HFFc6 (cell line): Measurements from ENCODE around the gene NOVA2. TPM values are rescaled to one million over a fixed set of nuclear protein-coding genes. Genes with fewer than 3 reads are reported as not detected.
A peak's percentile ranks its signal among the peaks of the same experiment; 100 is the strongest.
"Not testable (repeated sequence)": the region's sequence is repeated elsewhere in the genome, so short reads cannot be mapped to it uniquely, and the experiment has no call there.

ENCODE experiments used
- DNase-seq: peaks from one replicate; pipeline ENCODE4 v3.0.0-alpha.2; 2018
- H3K27ac Mint-ChIP-seq: 2 replicates; pipeline ENCODE4 v1.8.0; 2020; ENCODE audit warnings: mild to moderate bottlenecking, mixed read lengths
- H3K27me3 Mint-ChIP-seq: 2 replicates; pipeline ENCODE4 v1.8.0; 2021; ENCODE audit warnings: mild to moderate bottlenecking, moderate library complexity, mixed read lengths; ENCODE audit not compliant: insufficient read depth
- H3K36me3 Mint-ChIP-seq: 2 replicates; pipeline ENCODE4 v1.8.0; 2021; ENCODE audit warnings: low read depth, mixed read lengths
- H3K4me1 Mint-ChIP-seq: 2 replicates; pipeline ENCODE4 v1.8.0; 2020; ENCODE audit warnings: low read depth, mixed read lengths
- H3K4me3 Mint-ChIP-seq: 2 replicates; pipeline ENCODE4 v1.8.0; 2020; ENCODE audit warnings: mild to moderate bottlenecking, moderate library complexity, mixed read lengths
- H3K9me3 Mint-ChIP-seq: 2 replicates; pipeline ENCODE4 v1.8.0; 2020; ENCODE audit warnings: mild to moderate bottlenecking, mixed read lengths
- total RNA-seq, 6 experiments: library from RNA; stranded (reverse); fragmentation: NEBNext Ultra II Directional; extraction: Animal tissue kit (Norgen Biotek cat#: 25700); gene quantifications; 2 replicates in 1 of 6; 3 replicates in 5 of 6; pipeline ENCODE4 v1.2.3, GENCODE V29; 2021
- TF ChIP-seq, protein P1 (sequence below): fragments of 200-600 bp; sonication (generic); IDR thresholded peaks from 2 replicates; pipeline ENCODE4 v1.5.0; 2021; ENCODE audit warnings: antibody characterized with exemption, mild to moderate bottlenecking

Gene NOVA2
- total RNA-seq, 6 experiments from 2014 or later: 0.03 to 0.14 (median 0.10) TPM; not detected in 2

DNA sequence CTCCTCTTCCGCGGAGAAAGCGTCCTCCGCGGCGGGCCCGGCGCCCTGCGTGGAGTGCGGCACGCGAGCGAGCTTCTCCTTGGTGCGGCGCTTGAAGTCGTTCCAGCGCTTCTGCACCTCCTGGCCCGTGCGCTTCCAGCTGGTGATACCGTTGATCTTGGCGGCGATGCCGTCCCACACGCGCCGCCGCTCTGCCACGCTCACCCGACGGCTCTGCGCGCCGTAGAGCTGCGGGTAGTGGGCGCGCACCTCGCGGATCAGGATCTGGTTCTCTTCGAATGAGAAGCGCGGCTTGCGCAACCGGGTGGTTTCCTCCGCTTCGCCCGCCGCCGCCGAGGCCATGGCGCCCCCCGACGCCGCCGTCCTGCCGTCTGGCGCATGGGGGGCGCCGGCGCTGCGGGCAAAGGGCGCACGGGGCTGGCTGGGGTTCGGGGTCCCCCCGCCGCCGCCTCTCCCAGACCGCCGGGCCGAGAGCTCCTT lies 72.2 kb downstream of the NOVA2 start:
- H3K4me1 Mint-ChIP-seq: peaks cover 15% of the 10 kb centered on the region

DNA sequence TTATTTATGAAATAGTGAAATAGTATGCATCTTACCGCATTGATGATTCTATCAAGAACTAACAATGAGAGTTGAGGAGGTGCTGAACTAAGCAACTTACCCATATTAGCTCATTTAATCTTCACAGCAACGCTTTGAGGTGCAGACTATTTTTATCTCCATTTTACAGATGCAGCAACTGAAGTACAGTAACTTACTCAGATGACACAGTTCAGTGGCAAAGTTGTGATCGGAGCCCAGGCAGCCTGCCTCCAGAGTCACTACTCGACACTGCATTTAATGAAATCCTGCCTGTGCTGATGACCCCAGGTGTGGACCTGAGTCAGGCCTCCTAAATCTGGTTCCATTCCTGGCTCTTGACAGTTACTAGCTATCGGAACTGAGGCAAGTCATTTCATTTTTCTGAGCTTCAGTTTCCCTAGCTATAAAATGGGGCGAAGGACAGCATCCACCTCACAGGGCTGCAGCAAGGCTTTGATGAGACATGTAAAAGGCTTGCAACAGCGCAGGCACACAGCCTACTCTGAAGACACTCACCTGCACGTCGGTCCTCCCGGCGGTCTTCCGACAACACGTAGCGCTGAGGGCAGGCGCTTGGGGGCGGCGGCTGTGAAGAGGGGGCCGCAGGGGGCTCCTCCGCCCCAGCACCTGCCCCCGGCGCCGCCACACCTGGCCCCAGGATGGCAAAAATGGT lies 72.8 kb downstream of the NOVA2 start:
- no peak for DNase-seq
- peak overlapping the region; percentile 59 for H3K4me3 Mint-ChIP-seq
- TF ChIP-seq, protein P1, sequence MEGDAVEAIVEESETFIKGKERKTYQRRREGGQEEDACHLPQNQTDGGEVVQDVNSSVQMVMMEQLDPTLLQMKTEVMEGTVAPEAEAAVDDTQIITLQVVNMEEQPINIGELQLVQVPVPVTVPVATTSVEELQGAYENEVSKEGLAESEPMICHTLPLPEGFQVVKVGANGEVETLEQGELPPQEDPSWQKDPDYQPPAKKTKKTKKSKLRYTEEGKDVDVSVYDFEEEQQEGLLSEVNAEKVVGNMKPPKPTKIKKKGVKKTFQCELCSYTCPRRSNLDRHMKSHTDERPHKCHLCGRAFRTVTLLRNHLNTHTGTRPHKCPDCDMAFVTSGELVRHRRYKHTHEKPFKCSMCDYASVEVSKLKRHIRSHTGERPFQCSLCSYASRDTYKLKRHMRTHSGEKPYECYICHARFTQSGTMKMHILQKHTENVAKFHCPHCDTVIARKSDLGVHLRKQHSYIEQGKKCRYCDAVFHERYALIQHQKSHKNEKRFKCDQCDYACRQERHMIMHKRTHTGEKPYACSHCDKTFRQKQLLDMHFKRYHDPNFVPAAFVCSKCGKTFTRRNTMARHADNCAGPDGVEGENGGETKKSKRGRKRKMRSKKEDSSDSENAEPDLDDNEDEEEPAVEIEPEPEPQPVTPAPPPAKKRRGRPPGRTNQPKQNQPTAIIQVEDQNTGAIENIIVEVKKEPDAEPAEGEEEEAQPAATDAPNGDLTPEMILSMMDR: no peak
- H3K27me3 Mint-ChIP-seq: peaks cover 1% of the 10 kb centered on the region; the same call in 1 of the 2 replicates
- H3K4me1 Mint-ChIP-seq: peaks cover 9% of the 10 kb centered on the region; the same call in 1 of the 2 replicates
- no peak overlapping the region for H3K27ac Mint-ChIP-seq
- peaks cover 12% of the 10 kb centered on the region for H3K36me3 Mint-ChIP-seq
- H3K9me3 Mint-ChIP-seq: no peaks in the 10 kb centered on the region

More for the DNA sequence above, 72.2 kb downstream of the NOVA2 start:
- no peaks in the 10 kb centered on the region for H3K9me3 Mint-ChIP-seq
- TF ChIP-seq, protein P1: no peak
- H3K27me3 Mint-ChIP-seq: peaks cover 1% of the 10 kb centered on the region; the same call in 1 of the 2 replicates
- DNase-seq: no peak
- H3K36me3 Mint-ChIP-seq: peaks cover 12% of the 10 kb centered on the region
- peak overlapping the region; percentile 98 for H3K4me3 Mint-ChIP-seq
- H3K27ac Mint-ChIP-seq: no peak overlapping the region

DNA sequence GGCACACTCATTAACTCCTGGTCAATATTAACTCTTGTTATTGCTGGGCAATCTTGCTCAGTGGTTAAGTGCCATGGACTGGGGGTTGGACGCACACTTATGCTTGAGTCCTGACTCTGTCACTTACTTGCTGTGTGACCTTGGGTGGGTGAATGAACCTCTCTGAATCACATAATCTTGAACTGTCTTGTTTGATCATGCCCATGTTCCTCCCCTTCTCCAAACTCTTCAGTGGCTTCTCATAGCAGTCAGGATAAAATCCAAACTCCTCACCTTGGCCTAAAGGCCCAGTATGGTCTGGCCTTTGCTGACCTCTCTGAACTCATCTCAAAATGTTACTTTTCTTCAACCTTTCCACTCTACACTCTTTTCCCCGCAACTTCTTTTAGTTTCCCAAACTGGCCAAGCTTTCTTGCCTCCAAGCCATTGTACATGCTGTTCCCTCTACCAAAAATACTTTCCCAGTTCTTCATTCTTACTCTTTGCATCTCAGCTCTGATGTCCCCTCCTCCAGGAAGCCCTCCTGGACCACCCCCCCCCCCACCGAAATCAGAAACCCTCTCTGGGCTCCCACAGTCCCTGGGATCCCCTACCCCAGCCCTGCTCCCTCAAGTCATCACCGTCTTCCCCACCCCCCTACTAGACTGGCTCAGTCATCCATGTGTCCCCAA lies 73.6 kb downstream of the NOVA2 start:
- Mint-ChIP-seq H3K4me1 (peaks cover 9% of the 10 kb centered on the region; the same call in 1 of the 2 replicates), H3K27me3 (peaks cover 1% of the 10 kb centered on the region; the same call in 1 of the 2 replicates), H3K9me3 (no peaks in the 10 kb centered on the region), H3K36me3 (peaks cover 18% of the 10 kb centered on the region), H3K27ac (no peak overlapping the region), H3K4me3 (peak overlapping the region; percentile 59)
- DNase-seq: no peak
- TF ChIP-seq, protein P1: no peak

DNA sequence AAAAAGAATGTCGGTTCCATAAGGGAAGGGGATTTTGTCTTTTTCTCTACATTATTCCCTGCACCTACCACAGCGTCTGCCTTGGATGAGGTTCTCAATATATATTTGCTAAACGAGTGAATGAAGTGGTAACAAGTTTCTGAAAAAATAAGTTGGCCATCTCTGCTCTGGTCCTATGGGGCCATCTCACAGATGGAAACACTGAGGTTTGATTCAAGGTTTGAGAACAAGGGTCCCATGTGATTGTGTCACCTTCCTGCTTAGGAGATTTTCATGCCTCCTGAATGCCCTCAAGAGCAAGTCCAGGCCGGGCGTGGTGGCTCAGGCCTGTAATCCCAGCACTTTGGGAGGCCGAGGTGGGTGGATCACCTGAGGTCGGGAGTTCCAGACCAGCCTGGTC lies 74.4 kb downstream of the NOVA2 start:
- Mint-ChIP-seq H3K9me3 (no peaks in the 10 kb centered on the region), H3K4me3 (no peak overlapping the region), H3K27me3 (peaks cover 1% of the 10 kb centered on the region; the same call in 1 of the 2 replicates), H3K4me1 (peaks cover 9% of the 10 kb centered on the region; the same call in 1 of the 2 replicates), H3K36me3 (peaks cover 21% of the 10 kb centered on the region), H3K27ac (no peak overlapping the region)
- TF ChIP-seq, protein P1: no peak
- DNase-seq: no peak

DNA sequence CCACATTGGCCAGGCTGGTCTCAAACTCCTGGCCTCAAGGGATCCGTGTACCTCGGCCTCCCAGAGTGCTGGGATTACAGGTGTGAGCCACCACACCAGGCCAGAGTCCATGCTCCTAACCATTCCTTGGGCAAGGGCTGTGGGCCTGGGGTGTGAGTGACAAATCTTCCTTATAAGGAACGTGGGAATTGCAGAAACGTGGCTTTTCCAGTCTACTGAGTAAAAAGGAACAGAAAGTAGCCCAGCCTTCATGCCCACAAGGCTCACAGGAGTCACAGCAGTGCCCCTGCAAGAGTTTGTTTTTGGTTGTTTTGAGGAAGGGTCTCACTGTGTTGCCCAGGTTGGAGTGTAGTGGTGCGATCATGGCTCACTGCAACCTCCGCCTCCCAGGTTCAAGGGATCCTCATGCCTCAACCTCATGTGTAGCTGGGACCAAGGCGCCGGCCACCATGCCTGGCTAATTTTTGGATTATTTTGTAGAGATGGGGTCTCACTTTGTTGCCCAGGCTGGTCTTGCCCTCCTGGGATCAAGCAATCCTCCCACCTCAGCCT lies 76.3 kb downstream of the NOVA2 start:
- H3K4me3 Mint-ChIP-seq: no peak overlapping the region
- no peak overlapping the region for H3K27ac Mint-ChIP-seq
- no peak for DNase-seq
- H3K9me3 Mint-ChIP-seq: no peaks in the 10 kb centered on the region
- H3K4me1 Mint-ChIP-seq: peaks cover 9% of the 10 kb centered on the region; the same call in 1 of the 2 replicates
- peaks cover 1% of the 10 kb centered on the region; the same call in 1 of the 2 replicates for H3K27me3 Mint-ChIP-seq
- TF ChIP-seq, protein P1: no peak
- peaks cover 21% of the 10 kb centered on the region for H3K36me3 Mint-ChIP-seq

DNA sequence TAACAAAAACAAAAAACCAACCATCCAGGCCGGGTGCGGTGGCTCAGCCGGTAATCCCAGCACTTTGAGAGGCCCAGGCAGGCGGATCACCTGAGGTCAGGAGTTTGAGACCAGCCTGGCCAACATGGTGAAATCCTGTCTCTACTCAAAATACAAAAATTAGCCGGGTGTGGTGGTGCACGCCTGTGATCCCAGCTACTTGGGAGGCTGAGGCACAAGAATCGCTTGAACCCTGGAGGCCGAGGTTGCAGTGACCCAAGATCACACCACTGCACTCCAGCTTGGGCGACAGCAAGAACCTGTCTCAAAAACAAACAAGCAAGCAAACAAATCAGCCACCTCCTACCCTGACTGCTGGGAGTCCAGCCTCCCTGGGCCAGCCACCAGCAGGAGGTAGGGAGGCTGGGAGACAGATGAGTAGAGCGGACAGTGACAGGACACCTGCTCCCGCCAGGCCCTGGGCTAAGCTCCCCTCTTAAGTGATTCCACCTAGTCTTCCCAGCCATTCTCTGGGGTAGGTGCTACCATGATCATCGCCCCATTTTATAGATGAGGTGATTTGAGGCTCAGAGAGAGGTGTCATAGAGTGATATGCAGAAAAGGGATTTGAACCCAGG lies 77.6 kb downstream of the NOVA2 start:
- H3K4me3 Mint-ChIP-seq, H3K27me3 Mint-ChIP-seq, DNase-seq, H3K9me3 Mint-ChIP-seq, H3K27ac Mint-ChIP-seq, H3K4me1 Mint-ChIP-seq: not testable (repeated sequence)
- H3K36me3 Mint-ChIP-seq: peaks cover 21% of the 10 kb centered on the region
